DOHH2 (cell line): ENCODE data around the gene CDC123.

ENCODE experiments used
- H3F3A ChIP-seq: fragments of 200-600 bp; sonication (generic), shearing (Covaris generic); 2 replicates; pipeline ENCODE4 v1.6.0; 2016; ENCODE audit warnings: antibody characterized with exemption, mild to moderate bottlenecking; ENCODE audit not compliant: control insufficient read depth, insufficient read depth
- H3K27ac ChIP-seq: fragments of 200-600 bp; sonication (generic); 2 replicates; pipeline ENCODE4 v1.5.1; 2014; ENCODE audit warnings: low read depth, mild to moderate bottlenecking, low read length, moderate library complexity
- H3K27me3 ChIP-seq: fragments of 200-600 bp; sonication (generic); 2 replicates; pipeline ENCODE4 v1.6.1; 2014; ENCODE audit warnings: mild to moderate bottlenecking, low read length, mixed read lengths; ENCODE audit not compliant: control insufficient read depth
- H3K36me3 ChIP-seq: fragments of 200-600 bp; sonication (generic); 2 replicates; pipeline ENCODE4 v1.6.1; 2014; ENCODE audit warnings: mild to moderate bottlenecking, low read length, moderate library complexity, mixed read lengths; ENCODE audit not compliant: control insufficient read depth
- H3K4me1 ChIP-seq: fragments of 200-600 bp; sonication (generic); 2 replicates; pipeline ENCODE4 v1.6.1; 2014; ENCODE audit warnings: mild to moderate bottlenecking, low read length, mixed read lengths; ENCODE audit not compliant: control insufficient read depth
- H3K4me2 ChIP-seq: fragments of 200-600 bp; sonication (generic); 2 replicates; pipeline ENCODE4 v1.6.0; 2014; ENCODE audit warnings: mild to moderate bottlenecking, low read length, moderate library complexity
- H3K4me3 ChIP-seq: fragments of 200-600 bp; sonication (generic); 2 replicates; pipeline ENCODE4 v1.5.1; 2014; ENCODE audit warnings: mild to moderate bottlenecking, low read length, mixed read lengths
- H3K79me2 ChIP-seq: fragments of 200-600 bp; sonication (generic); 2 replicates; pipeline ENCODE4 v1.6.1; 2014; ENCODE audit warnings: mild to moderate bottlenecking, low read length, mixed read lengths; ENCODE audit not compliant: control insufficient read depth
- H3K9me2 ChIP-seq: fragments of 200-600 bp; sonication (generic); replicated peaks from 2 replicates; pipeline ENCODE4 v1.6.1; 2014; ENCODE audit warnings: mild to moderate bottlenecking, low read length, mixed read lengths; ENCODE audit not compliant: control insufficient read depth
- H3K9me3 ChIP-seq: fragments of 200-600 bp; sonication (generic); 2 replicates; pipeline ENCODE4 v1.6.1; 2014; ENCODE audit warnings: antibody characterized with exemption, low read length, mixed read lengths; ENCODE audit not compliant: control insufficient read depth, insufficient read depth
- H4K20me1 ChIP-seq: fragments of 200-600 bp; sonication (generic); 2 replicates; pipeline ENCODE4 v1.6.0; 2014; ENCODE audit warnings: low read depth, mild to moderate bottlenecking, antibody characterized with exemption, low read length, moderate library complexity; ENCODE audit not compliant: control insufficient read depth, insufficient read depth
- EZH2phosphoT487 ChIP-seq: fragments of 200-600 bp; sonication (generic); IDR thresholded peaks from 2 replicates; pipeline ENCODE4 v1.6.1; 2017; ENCODE audit warnings: borderline replicate concordance, mild to moderate bottlenecking, antibody characterized with exemption, low read length, moderate library complexity, mixed read lengths
- TF ChIP-seq, protein P1 (sequence below): fragments of 200-600 bp; sonication (generic); IDR thresholded peaks from one replicate; pipeline ENCODE4 v1.5.1; 2014; ENCODE audit warnings: antibody characterized with exemption, mild to moderate bottlenecking, low read depth, low read length; ENCODE audit not compliant: poor library complexity, severe bottlenecking

CDC123 gene

GRCh38 chr10:12194752-12195271 lies 1.2 kb upstream of the CDC123 start:
- Histone ChIP-seq H3K36me3 (peaks cover 54% of the 10 kb centered on the region), H3K4me1 (peaks cover 32% of the 10 kb centered on the region), H3K9me2 (no peaks in the 10 kb centered on the region)

DNA sequence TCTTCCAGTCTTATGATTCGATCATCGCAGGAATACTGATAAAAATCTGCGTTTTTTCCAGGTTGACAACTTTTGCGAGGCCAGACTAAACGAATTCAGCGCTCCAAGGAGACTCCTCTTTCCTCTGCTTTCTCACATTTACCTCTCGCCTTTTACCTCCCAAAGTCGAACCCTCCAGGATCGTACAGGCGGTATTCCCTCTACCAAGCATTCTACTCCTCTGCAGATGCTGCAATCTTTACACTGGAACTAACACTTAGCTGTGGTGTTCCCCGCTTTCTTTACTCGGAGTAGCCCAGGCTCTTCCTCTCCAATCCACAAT lies 746 bp upstream of the CDC123 start:
- peak overlapping the region; percentile 100 for H3K4me3 ChIP-seq
- peaks cover 54% of the 10 kb centered on the region for H3K36me3 ChIP-seq
- H3K4me2 ChIP-seq, result peak overlapping the region; percentile 89
- H3K9me3 ChIP-seq, result no peaks in the 10 kb centered on the region
- H4K20me1 ChIP-seq, result peaks cover 5% of the 10 kb centered on the region; the same call in 1 of the 2 replicates
- H3K27ac ChIP-seq, result peak overlapping the region; percentile 90
- no peaks in the 10 kb centered on the region; the same call in 1 of the 2 replicates for H3F3A ChIP-seq
- H3K79me2 ChIP-seq, result peaks cover 97% of the 10 kb centered on the region
- peaks cover 32% of the 10 kb centered on the region for H3K4me1 ChIP-seq
- no peaks in the 10 kb centered on the region for H3K9me2 ChIP-seq
- TF ChIP-seq, protein P1, sequence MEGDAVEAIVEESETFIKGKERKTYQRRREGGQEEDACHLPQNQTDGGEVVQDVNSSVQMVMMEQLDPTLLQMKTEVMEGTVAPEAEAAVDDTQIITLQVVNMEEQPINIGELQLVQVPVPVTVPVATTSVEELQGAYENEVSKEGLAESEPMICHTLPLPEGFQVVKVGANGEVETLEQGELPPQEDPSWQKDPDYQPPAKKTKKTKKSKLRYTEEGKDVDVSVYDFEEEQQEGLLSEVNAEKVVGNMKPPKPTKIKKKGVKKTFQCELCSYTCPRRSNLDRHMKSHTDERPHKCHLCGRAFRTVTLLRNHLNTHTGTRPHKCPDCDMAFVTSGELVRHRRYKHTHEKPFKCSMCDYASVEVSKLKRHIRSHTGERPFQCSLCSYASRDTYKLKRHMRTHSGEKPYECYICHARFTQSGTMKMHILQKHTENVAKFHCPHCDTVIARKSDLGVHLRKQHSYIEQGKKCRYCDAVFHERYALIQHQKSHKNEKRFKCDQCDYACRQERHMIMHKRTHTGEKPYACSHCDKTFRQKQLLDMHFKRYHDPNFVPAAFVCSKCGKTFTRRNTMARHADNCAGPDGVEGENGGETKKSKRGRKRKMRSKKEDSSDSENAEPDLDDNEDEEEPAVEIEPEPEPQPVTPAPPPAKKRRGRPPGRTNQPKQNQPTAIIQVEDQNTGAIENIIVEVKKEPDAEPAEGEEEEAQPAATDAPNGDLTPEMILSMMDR, result no peak
- H3K27me3 ChIP-seq, result no peaks in the 10 kb centered on the region

More at GRCh38 chr10:12194752-12195271, 1.2 kb upstream of the CDC123 start:
- Histone ChIP-seq H3K27ac (peak overlapping the region; percentile 90), H3K79me2 (peaks cover 99% of the 10 kb centered on the region), H3K4me3 (peak overlapping the region; percentile 100), H3K27me3 (no peaks in the 10 kb centered on the region), H4K20me1 (peaks cover 5% of the 10 kb centered on the region; the same call in 1 of the 2 replicates), H3F3A (no peaks in the 10 kb centered on the region; the same call in 1 of the 2 replicates), H3K9me3 (no peaks in the 10 kb centered on the region), H3K4me2 (peak overlapping the region; percentile 89)
- TF ChIP-seq, protein P1, result no peak

DNA sequence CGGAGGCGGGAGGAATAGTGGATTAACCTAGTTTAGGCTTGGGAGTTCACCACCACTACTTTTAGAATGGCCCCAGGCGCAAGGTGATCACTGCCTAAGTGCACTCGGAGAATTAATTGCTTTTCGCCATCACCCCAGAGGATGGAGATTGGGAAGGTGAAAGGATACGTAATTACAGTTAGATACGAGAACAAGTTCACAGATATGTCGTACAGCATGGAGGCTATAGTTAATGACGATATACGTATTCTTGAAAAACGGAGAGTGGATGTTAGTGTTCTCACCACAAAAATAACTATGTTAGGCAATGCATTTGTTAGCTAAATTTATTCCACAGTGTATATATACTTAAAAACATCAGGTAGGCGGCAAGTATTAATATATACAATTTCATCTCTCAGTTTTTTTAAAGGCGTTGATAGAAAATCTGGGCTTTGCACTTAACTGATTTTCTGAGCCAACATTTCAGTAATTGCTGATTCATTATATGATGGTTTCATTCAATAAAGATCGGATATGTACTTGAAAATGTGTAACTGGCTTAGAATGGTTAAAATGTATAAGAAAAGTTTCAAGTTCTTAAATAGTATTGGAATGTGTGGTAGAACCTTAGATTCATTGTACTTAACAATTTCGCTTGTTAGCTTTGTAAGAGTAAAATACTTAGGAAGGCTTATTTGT lies 683 bp downstream of the CDC123 start:
- Histone ChIP-seq H3K27ac (peak overlapping the region; percentile 90), H3K9me2 (no peaks in the 10 kb centered on the region), H3K36me3 (peaks cover 63% of the 10 kb centered on the region), H4K20me1 (peaks cover 5% of the 10 kb centered on the region; the same call in 1 of the 2 replicates), H3K4me1 (peaks cover 32% of the 10 kb centered on the region), H3K4me2 (peak overlapping the region; percentile 89), H3K79me2 (peaks cover 97% of the 10 kb centered on the region), H3K9me3 (no peaks in the 10 kb centered on the region), H3K4me3 (peak overlapping the region; percentile 100), H3K27me3 (no peaks in the 10 kb centered on the region), H3F3A (no peaks in the 10 kb centered on the region; the same call in 1 of the 2 replicates)
- no peak for TF ChIP-seq EZH2phosphoT487
- TF ChIP-seq, protein P1, result no peak
